Measurements from ENCODE around the gene ANKS1A. TPM values are rescaled to one million over a fixed set of nuclear protein-coding genes. Genes with fewer than 3 reads are reported as not detected.

Gene ANKS1A
- polyA plus RNA-seq, 1 of the 3 experiments (the other 2 are of a cell fraction), result 7.6 TPM

- TF ChIP-seq EZH2phosphoT487 (IDR thresholded peaks at IDR 0.05; ENCODE audit: borderline replicate concordance, low read depth) (no peak), YY1 (IDR thresholded peaks at IDR 0.05; ENCODE audit: low read depth) (no peak)
- TF ChIP-seq, protein P1, sequence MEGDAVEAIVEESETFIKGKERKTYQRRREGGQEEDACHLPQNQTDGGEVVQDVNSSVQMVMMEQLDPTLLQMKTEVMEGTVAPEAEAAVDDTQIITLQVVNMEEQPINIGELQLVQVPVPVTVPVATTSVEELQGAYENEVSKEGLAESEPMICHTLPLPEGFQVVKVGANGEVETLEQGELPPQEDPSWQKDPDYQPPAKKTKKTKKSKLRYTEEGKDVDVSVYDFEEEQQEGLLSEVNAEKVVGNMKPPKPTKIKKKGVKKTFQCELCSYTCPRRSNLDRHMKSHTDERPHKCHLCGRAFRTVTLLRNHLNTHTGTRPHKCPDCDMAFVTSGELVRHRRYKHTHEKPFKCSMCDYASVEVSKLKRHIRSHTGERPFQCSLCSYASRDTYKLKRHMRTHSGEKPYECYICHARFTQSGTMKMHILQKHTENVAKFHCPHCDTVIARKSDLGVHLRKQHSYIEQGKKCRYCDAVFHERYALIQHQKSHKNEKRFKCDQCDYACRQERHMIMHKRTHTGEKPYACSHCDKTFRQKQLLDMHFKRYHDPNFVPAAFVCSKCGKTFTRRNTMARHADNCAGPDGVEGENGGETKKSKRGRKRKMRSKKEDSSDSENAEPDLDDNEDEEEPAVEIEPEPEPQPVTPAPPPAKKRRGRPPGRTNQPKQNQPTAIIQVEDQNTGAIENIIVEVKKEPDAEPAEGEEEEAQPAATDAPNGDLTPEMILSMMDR (IDR thresholded peaks at IDR 0.05), result no peak
Observed at GRCh38 chr6:35064290-35064689, 175.2 kb downstream of the ANKS1A start (continued).

- H3K9me2 ChIP-seq, result no peaks in the 10 kb centered on the region
- peaks cover 0 to 3% of the 10 kb centered on the region in 2 experiments; a peak in 1 of 4 replicates for H3K4me1 ChIP-seq (ENCODE audit: control insufficient read depth in 1 of 2, insufficient read depth in 2 of 2, low read depth in 1 of 2, low read length in 1 of 2)
- WGBS (ENCODE audit: low lambda C conversion rate), result 80% methylated on average over 4 of the region's 8 CpGs
- no peak overlapping the region for H3K4me2 ChIP-seq
- no peak overlapping the region for H2AFZ ChIP-seq (ENCODE audit: low read depth)
- no peaks in the 10 kb centered on the region for H3F3A ChIP-seq (replicated peaks; ENCODE audit: insufficient read depth)
- H3K9ac ChIP-seq, result no peak overlapping the region
- H3K79me2 ChIP-seq (ENCODE audit: insufficient read depth), result no peaks in the 10 kb centered on the region
- POLR2A ChIA-PET, result no interaction called here
- CTCF ChIA-PET, result interaction anchor here (0.6 kb wide), 1 partner anchor 369 kb away, joined by 3 read pairs; the partner anchor contains the start of gene ILRUN
- H3K36me3 ChIP-seq (replicated peaks in 1 of 2; ENCODE audit: control insufficient read depth in 1 of 2, insufficient read depth in 2 of 2, low read length in 1 of 2), result peaks cover 0 to 23% of the 10 kb centered on the region in 2 experiments
- H3K4me3 ChIP-seq (ENCODE audit: low read depth in 2 of 2, low read length in 1 of 2), result no peak overlapping the region
- no peaks in the 10 kb centered on the region for H3K9me3 ChIP-seq
- no peak for TF ChIP-seq JUND (IDR thresholded peaks at IDR 0.05)
- TF ChIP-seq GATA2 (CRISPR knock-in tag; IDR thresholded peaks at IDR 0.05), result no peak
- TF ChIP-seq SMC3 (IDR thresholded peaks at IDR 0.05; ENCODE audit: low read depth, low read length), result no peak
- TF ChIP-seq FOXJ3 (CRISPR knock-in tag; IDR thresholded peaks at IDR 0.05), result no peak
- no peak for TF ChIP-seq NRF1 (IDR thresholded peaks at IDR 0.05; ENCODE audit: low read depth, low read length)
- H4K20me1 ChIP-seq (ENCODE audit: insufficient read depth), result no peaks in the 10 kb centered on the region
- H3K27me3 ChIP-seq (ENCODE audit: insufficient read depth), result no peaks in the 10 kb centered on the region
- no peak for DNase-seq
- H3K27ac ChIP-seq (ENCODE audit: low read depth in 2 of 2, low read length in 1 of 2), result no peak overlapping the region
Observed at GRCh38 chr6:35064757-35065440, 175.8 kb downstream of the ANKS1A start.

DNA sequence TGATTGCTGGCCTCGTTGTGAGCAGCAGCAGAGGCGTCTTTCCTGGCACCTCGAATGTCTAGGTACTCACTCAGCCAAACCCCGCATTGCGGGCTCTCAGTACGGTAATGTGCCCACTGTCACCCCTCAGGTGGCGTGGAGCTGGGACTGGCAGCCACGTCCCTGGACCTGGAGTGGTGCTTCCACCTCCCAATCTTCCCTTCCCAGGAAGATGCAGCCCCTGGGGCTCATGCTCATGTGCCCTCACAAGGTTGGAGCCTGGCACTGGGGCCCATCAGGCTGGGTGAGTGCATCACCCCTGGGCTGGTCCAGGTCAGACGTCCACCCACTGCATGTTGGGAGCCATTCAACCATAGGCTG is 176.4 kb downstream of the ANKS1A start:
- Histone ChIP-seq H3K27me3 (ENCODE audit: insufficient read depth) (no peaks in the 10 kb centered on the region), H3K4me1 (ENCODE audit: control insufficient read depth in 1 of 2, insufficient read depth in 2 of 2, low read depth in 1 of 2, low read length in 1 of 2) (peaks cover 0 to 3% of the 10 kb centered on the region in 2 experiments; a peak in 1 of 4 replicates), H3K4me3 (ENCODE audit: low read depth in 2 of 2, low read length in 1 of 2) (no peak overlapping the region), H4K20me1 (ENCODE audit: insufficient read depth) (no peaks in the 10 kb centered on the region), H2AFZ (ENCODE audit: low read depth) (no peak overlapping the region), H3K9me3 (no peaks in the 10 kb centered on the region), H3K27ac (ENCODE audit: low read depth in 2 of 2, low read length in 1 of 2) (no peak overlapping the region), H3K9me2 (no peaks in the 10 kb centered on the region), H3K79me2 (ENCODE audit: insufficient read depth) (no peaks in the 10 kb centered on the region), H3F3A (replicated peaks; ENCODE audit: insufficient read depth) (no peaks in the 10 kb centered on the region), H3K36me3 (replicated peaks in 1 of 2; ENCODE audit: control insufficient read depth in 1 of 2, insufficient read depth in 2 of 2, low read length in 1 of 2) (peaks cover 0 to 18% of the 10 kb centered on the region in 2 experiments), H3K4me2 (no peak overlapping the region), H3K9ac (no peak overlapping the region)
- DNase-seq, result no peak
- POLR2A ChIA-PET, result no interaction called here
- CTCF ChIA-PET, result no interaction called here
- 100% methylated on average over 2 of the region's 9 CpGs for WGBS (ENCODE audit: low lambda C conversion rate)
- TF ChIP-seq GABPA (IDR thresholded peaks at IDR 0.05; ENCODE audit: low read depth), result no peak
- TF ChIP-seq EZH2phosphoT487 (IDR thresholded peaks at IDR 0.05; ENCODE audit: borderline replicate concordance, low read depth), result no peak
- no peak for TF ChIP-seq IRF3 (IDR thresholded peaks at IDR 0.05; ENCODE audit: low read depth, low read length)
- TF ChIP-seq FOXM1 (IDR thresholded peaks at IDR 0.05; ENCODE audit: low read depth), result no peak
- TF ChIP-seq RXRA (IDR thresholded peaks at IDR 0.05; ENCODE audit: borderline replicate concordance, low read depth), result no peak
- TF ChIP-seq TAF1 (IDR thresholded peaks at IDR 0.05; ENCODE audit: borderline replicate concordance, low read depth, low read length), result no peak
- TF ChIP-seq, protein P2, sequence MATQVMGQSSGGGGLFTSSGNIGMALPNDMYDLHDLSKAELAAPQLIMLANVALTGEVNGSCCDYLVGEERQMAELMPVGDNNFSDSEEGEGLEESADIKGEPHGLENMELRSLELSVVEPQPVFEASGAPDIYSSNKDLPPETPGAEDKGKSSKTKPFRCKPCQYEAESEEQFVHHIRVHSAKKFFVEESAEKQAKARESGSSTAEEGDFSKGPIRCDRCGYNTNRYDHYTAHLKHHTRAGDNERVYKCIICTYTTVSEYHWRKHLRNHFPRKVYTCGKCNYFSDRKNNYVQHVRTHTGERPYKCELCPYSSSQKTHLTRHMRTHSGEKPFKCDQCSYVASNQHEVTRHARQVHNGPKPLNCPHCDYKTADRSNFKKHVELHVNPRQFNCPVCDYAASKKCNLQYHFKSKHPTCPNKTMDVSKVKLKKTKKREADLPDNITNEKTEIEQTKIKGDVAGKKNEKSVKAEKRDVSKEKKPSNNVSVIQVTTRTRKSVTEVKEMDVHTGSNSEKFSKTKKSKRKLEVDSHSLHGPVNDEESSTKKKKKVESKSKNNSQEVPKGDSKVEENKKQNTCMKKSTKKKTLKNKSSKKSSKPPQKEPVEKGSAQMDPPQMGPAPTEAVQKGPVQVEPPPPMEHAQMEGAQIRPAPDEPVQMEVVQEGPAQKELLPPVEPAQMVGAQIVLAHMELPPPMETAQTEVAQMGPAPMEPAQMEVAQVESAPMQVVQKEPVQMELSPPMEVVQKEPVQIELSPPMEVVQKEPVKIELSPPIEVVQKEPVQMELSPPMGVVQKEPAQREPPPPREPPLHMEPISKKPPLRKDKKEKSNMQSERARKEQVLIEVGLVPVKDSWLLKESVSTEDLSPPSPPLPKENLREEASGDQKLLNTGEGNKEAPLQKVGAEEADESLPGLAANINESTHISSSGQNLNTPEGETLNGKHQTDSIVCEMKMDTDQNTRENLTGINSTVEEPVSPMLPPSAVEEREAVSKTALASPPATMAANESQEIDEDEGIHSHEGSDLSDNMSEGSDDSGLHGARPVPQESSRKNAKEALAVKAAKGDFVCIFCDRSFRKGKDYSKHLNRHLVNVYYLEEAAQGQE (IDR thresholded peaks at IDR 0.05; ENCODE audit: low read depth, low read length), result no peak
- TF ChIP-seq, protein P3, sequence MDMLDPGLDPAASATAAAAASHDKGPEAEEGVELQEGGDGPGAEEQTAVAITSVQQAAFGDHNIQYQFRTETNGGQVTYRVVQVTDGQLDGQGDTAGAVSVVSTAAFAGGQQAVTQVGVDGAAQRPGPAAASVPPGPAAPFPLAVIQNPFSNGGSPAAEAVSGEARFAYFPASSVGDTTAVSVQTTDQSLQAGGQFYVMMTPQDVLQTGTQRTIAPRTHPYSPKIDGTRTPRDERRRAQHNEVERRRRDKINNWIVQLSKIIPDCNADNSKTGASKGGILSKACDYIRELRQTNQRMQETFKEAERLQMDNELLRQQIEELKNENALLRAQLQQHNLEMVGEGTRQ (IDR thresholded peaks at IDR 0.05; ENCODE audit: borderline replicate concordance, low read depth, low read length), result no peak
- TF ChIP-seq POLR2AphosphoS5 (IDR thresholded peaks at IDR 0.05; ENCODE audit: low read depth, low read length), result no peak
- no peak for TF ChIP-seq FOXJ3 (CRISPR knock-in tag; IDR thresholded peaks at IDR 0.05)
- TF ChIP-seq GATA2 (CRISPR knock-in tag; IDR thresholded peaks at IDR 0.05), result no peak
